Right atrium auricular region (tissue), 2 donors: ENCODE measurements around the gene PSMD3. TPM values are rescaled to one million over a fixed set of nuclear protein-coding genes. Genes with fewer than 3 reads are reported as not detected.

Experiments
- DNase-seq: peaks from one replicate; pipeline ENCODE4 v3.0.0-alpha.2; 2019; ENCODE audit warnings: low spot score
- H3K27ac ChIP-seq, 2 donors: fragments of 200-600 bp; sonication (generic); 1 replicate in 1 of 2; 2 replicates in 1 of 2; pipeline ENCODE4 v1.5.1; 2016 to 2019
- H3K27me3 ChIP-seq, 2 donors: fragments of 200-600 bp; sonication (generic); one replicate each; pipeline versions ENCODE4 v1.5.1 to v1.6.0; 2017 to 2019
- H3K36me3 ChIP-seq: fragments of 200-600 bp; sonication (generic); one replicate; pipeline ENCODE4 v1.5.1; 2016
- H3K4me1 ChIP-seq, 2 donors: fragments of 200-600 bp; sonication (generic); one replicate each; pipeline versions ENCODE4 v1.5.1 to v1.6.0; 2017 to 2019
- H3K4me3 ChIP-seq, 2 donors: fragments of 200-600 bp; sonication (generic); 1 replicate in 1 of 2; 2 replicates in 1 of 2; pipeline ENCODE4 v1.5.1; 2017 to 2019; ENCODE audit warnings: mild to moderate bottlenecking in 1 of 2, moderate library complexity in 1 of 2
- H3K9me3 ChIP-seq, 2 donors: fragments of 200-600 bp; sonication (generic); one replicate each; pipeline ENCODE4 v1.5.1; 2019
- total RNA-seq, 2 donors: library from RNA; depleted of rRNA; stranded (reverse); fragments of >200 nt; gene quantifications; one replicate each; pipeline ENCODE4 v1.1.0, GENCODE V29; 2016
- TF ChIP-seq, protein P1 (sequence below), 2 donors: fragments of 200-600 bp; sonication (generic); IDR thresholded peaks; one replicate each; pipeline ENCODE4 v1.5.1; 2019; ENCODE audit warnings: antibody characterized with exemption in 2 of 2

Gene PSMD3
- total RNA-seq, 2 donors from 2014 or later = 76.3 to 88.8 TPM

GRCh38 chr17:39988206-39988810 is 7.7 kb downstream of the PSMD3 start:
- no peaks in the 10 kb centered on the region for H3K9me3 ChIP-seq
- H3K27me3 ChIP-seq = no peaks in the 10 kb centered on the region
- no peak overlapping the region for H3K27ac ChIP-seq
- TF ChIP-seq, protein P1, sequence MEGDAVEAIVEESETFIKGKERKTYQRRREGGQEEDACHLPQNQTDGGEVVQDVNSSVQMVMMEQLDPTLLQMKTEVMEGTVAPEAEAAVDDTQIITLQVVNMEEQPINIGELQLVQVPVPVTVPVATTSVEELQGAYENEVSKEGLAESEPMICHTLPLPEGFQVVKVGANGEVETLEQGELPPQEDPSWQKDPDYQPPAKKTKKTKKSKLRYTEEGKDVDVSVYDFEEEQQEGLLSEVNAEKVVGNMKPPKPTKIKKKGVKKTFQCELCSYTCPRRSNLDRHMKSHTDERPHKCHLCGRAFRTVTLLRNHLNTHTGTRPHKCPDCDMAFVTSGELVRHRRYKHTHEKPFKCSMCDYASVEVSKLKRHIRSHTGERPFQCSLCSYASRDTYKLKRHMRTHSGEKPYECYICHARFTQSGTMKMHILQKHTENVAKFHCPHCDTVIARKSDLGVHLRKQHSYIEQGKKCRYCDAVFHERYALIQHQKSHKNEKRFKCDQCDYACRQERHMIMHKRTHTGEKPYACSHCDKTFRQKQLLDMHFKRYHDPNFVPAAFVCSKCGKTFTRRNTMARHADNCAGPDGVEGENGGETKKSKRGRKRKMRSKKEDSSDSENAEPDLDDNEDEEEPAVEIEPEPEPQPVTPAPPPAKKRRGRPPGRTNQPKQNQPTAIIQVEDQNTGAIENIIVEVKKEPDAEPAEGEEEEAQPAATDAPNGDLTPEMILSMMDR (IDR thresholded peaks at IDR 0.05) = no peak
- H3K4me1 ChIP-seq = no peaks in the 10 kb centered on the region
- no peak for DNase-seq
- H3K4me3 ChIP-seq = no peak overlapping the region
- peaks cover 92% of the 10 kb centered on the region for H3K36me3 ChIP-seq

DNA sequence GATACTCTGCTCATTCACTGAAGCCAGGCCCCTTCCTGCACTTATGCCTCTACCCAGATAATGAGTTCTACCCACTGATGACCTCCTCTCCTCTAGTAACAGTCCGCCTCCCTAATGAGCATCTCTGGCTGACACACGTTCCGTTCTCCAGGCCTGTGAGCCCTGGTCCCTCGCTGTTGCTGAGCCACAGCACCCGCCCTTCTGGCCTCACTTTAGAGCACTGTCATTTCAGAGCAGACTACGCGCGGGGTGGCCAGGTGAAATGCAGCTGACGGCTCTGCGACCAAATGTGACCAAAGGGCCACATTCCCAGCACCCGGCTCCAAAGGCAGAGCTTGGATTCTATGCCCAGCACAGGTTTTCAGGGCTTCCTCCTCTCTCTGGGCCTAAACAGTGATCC is 13.8 kb downstream of the PSMD3 start:
- TF ChIP-seq, protein P1 (IDR thresholded peaks at IDR 0.05) = no peak
- Histone ChIP-seq H3K27me3 (no peaks in the 10 kb centered on the region), H3K36me3 (peaks cover 83% of the 10 kb centered on the region)

DNA sequence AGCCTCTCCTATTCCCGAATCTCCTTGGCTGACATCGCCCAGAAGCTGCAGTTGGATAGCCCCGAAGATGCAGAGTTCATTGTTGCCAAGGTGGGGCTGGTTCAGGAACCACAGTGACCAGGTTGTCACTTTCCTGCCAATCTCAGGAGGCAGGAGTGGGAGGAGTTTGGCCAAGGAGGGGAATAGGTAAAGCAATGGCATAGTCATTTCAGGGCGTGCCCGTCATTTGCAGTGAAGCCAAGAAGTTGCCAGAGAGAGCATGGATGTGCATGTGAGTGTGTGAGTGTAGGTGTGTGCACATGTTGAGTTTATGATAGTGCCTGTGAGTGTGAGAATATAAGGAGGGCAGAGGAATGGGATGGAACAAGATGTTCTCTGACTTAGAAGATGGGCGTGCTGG is 14.8 kb downstream of the PSMD3 start:
- Histone ChIP-seq H3K27me3 (no peaks in the 10 kb centered on the region), H3K27ac (no peak overlapping the region), H3K4me3 (no peak overlapping the region), H3K4me1 (no peaks in the 10 kb centered on the region), H3K9me3 (no peaks in the 10 kb centered on the region), H3K36me3 (peaks cover 73% of the 10 kb centered on the region)
- DNase-seq = no peak
- TF ChIP-seq, protein P1 (IDR thresholded peaks at IDR 0.05) = no peak

More for the DNA sequence above, 13.8 kb downstream of the PSMD3 start:
- DNase-seq = no peak
- no peak overlapping the region for H3K27ac ChIP-seq
- H3K4me3 ChIP-seq = no peak overlapping the region
- no peaks in the 10 kb centered on the region for H3K4me1 ChIP-seq
- H3K9me3 ChIP-seq = no peaks in the 10 kb centered on the region

DNA sequence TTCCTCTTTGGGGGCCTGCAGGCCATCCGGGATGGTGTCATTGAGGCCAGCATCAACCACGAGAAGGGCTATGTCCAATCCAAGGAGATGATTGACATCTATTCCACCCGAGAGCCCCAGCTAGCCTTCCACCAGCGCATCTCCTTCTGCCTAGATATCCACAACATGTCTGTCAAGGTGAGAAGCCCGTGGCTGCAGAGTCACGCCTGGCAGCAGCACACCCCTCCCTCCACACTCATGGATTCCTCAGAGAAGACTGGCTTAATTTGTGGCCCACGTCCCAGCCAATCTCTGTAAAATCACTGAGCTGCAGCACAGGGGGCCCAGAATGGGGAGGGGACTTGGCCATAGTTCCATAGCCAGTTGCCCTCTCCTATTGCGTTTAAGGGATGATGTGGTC is 15.6 kb downstream of the PSMD3 start:
- H3K27ac ChIP-seq = no peak overlapping the region
- TF ChIP-seq, protein P1 (IDR thresholded peaks at IDR 0.05) = no peak
- no peak for DNase-seq
- H3K36me3 ChIP-seq = peaks cover 66% of the 10 kb centered on the region
- no peaks in the 10 kb centered on the region for H3K27me3 ChIP-seq
- H3K9me3 ChIP-seq = no peaks in the 10 kb centered on the region
- no peaks in the 10 kb centered on the region for H3K4me1 ChIP-seq
- H3K4me3 ChIP-seq = no peak overlapping the region

- Histone ChIP-seq H3K27ac (no peak overlapping the region), H3K27me3 (no peaks in the 10 kb centered on the region), H3K9me3 (no peaks in the 10 kb centered on the region), H3K4me1 (no peaks in the 10 kb centered on the region), H3K4me3 (no peak overlapping the region), H3K36me3 (peaks cover 59% of the 10 kb centered on the region)
- TF ChIP-seq, protein P1 (IDR thresholded peaks at IDR 0.05) = no peak
- peak; percentile 70 for DNase-seq
These were observed 16.2 kb downstream of the PSMD3 start for GRCh38 chr17:39996800-39997199.

- no peaks in the 10 kb centered on the region for H3K27me3 ChIP-seq
- no peak for DNase-seq
- H3K9me3 ChIP-seq = no peaks in the 10 kb centered on the region
- no peak overlapping the region for H3K4me3 ChIP-seq
- no peaks in the 10 kb centered on the region for H3K4me1 ChIP-seq
- TF ChIP-seq, protein P1 (IDR thresholded peaks at IDR 0.05) = no peak
- peaks cover 52% of the 10 kb centered on the region for H3K36me3 ChIP-seq
- H3K27ac ChIP-seq = no peak overlapping the region
These were observed 16.9 kb downstream of the PSMD3 start for GRCh38 chr17:39997543-39997942.
